Chondrocyte (in vitro differentiated cells): ENCODE results near the gene LPCAT1. TPM values are rescaled to one million over a fixed set of nuclear protein-coding genes. Genes with fewer than 3 reads are reported as not detected.
"Not testable (repeated sequence)": the region's sequence is repeated elsewhere in the genome, so short reads cannot be mapped to it uniquely, and the experiment has no call there.

Experiments
- DNase-seq: peaks from one replicate; pipeline ENCODE4 v3.0.0; 2021; ENCODE audit warnings: mixed read lengths, low spot score
- H3K27ac Mint-ChIP-seq: one replicate; pipeline ENCODE4 v1.8.0; 2021; ENCODE audit warnings: mild to moderate bottlenecking, moderate library complexity, mixed read lengths; ENCODE audit not compliant: unreplicated experiment
- H3K27me3 Mint-ChIP-seq: 2 replicates; pipeline ENCODE4 v1.8.0; 2021; ENCODE audit warnings: low read depth, mixed read lengths
- H3K36me3 Mint-ChIP-seq: 2 replicates; pipeline ENCODE4 v1.8.0; 2021; ENCODE audit warnings: low read depth, mixed read lengths
- H3K4me1 Mint-ChIP-seq: 2 replicates; pipeline ENCODE4 v1.8.0; 2021; ENCODE audit warnings: low read depth, mild to moderate bottlenecking, mixed read lengths
- H3K4me3 Mint-ChIP-seq: one replicate; pipeline ENCODE4 v1.8.0; 2021; ENCODE audit warnings: mild to moderate bottlenecking, moderate library complexity, mixed read lengths; ENCODE audit not compliant: unreplicated experiment
- H3K9me3 Mint-ChIP-seq: 2 replicates; pipeline ENCODE4 v1.8.0; 2021; ENCODE audit warnings: low read depth, mixed read lengths
- CTCF ChIP-seq: fragments of 200-600 bp; sonication (generic); IDR thresholded peaks from 2 replicates; pipeline ENCODE4 v1.5.0; 2021; ENCODE audit warnings: antibody characterized with exemption, mild to moderate bottlenecking, moderate library complexity
- total RNA-seq: library from RNA; stranded (reverse); gene quantifications from 3 replicates; pipeline ENCODE4 v1.2.1, GENCODE V29; 2021

Gene LPCAT1
- total RNA-seq, 1 donor from 2014 or later: 49.4 TPM

GRCh38 chr5:1478271-1479035, 45.3 kb downstream of the LPCAT1 start:
- Mint-ChIP-seq H3K36me3 (peaks cover 16% of the 10 kb centered on the region), H3K4me1 (no peaks in the 10 kb centered on the region), H3K9me3 (no peaks in the 10 kb centered on the region), H3K27ac (no peak overlapping the region), H3K4me3 (no peak overlapping the region), H3K27me3 (no peaks in the 10 kb centered on the region)
- DNase-seq: no peak
- TF ChIP-seq CTCF: no peak

- H3K36me3 Mint-ChIP-seq: peaks cover 18% of the 10 kb centered on the region
- DNase-seq: no peak
- H3K9me3 Mint-ChIP-seq: no peaks in the 10 kb centered on the region
- H3K27me3 Mint-ChIP-seq: no peaks in the 10 kb centered on the region
- H3K4me3 Mint-ChIP-seq: no peak overlapping the region
- H3K27ac Mint-ChIP-seq: no peak overlapping the region
- no peaks in the 10 kb centered on the region for H3K4me1 Mint-ChIP-seq
- no peak for TF ChIP-seq CTCF
These were observed 46.4 kb downstream of the LPCAT1 start for GRCh38 chr5:1477341-1477740.

- no peaks in the 10 kb centered on the region for H3K4me1 Mint-ChIP-seq
- DNase-seq: no peak
- no peak for TF ChIP-seq CTCF
- H3K36me3 Mint-ChIP-seq: peaks cover 19% of the 10 kb centered on the region
- no peaks in the 10 kb centered on the region for H3K27me3 Mint-ChIP-seq
- H3K9me3 Mint-ChIP-seq: no peaks in the 10 kb centered on the region
- H3K4me3 Mint-ChIP-seq: no peak overlapping the region
- no peak overlapping the region for H3K27ac Mint-ChIP-seq
These were observed 46.8 kb downstream of the LPCAT1 start for GRCh38 chr5:1476967-1477310.

GRCh38 chr5:1476181-1476966, 47.4 kb downstream of the LPCAT1 start:
- peak; percentile 79 for DNase-seq
- H3K4me1 Mint-ChIP-seq: no peaks in the 10 kb centered on the region
- peaks cover 25% of the 10 kb centered on the region for H3K36me3 Mint-ChIP-seq
- no peak overlapping the region for H3K4me3 Mint-ChIP-seq
- H3K27me3 Mint-ChIP-seq: no peaks in the 10 kb centered on the region
- no peak overlapping the region for H3K27ac Mint-ChIP-seq
- TF ChIP-seq CTCF: no peak
- H3K9me3 Mint-ChIP-seq: no peaks in the 10 kb centered on the region

- H3K36me3 Mint-ChIP-seq: peaks cover 25% of the 10 kb centered on the region
- H3K9me3 Mint-ChIP-seq, H3K4me3 Mint-ChIP-seq, H3K27me3 Mint-ChIP-seq, H3K4me1 Mint-ChIP-seq, H3K27ac Mint-ChIP-seq: not testable (repeated sequence)
- peak; percentile 86 for DNase-seq
These were observed 48.2 kb downstream of the LPCAT1 start for GRCh38 chr5:1475544-1475900.
